ENCODE data around the gene ERVK3-1. TPM values are rescaled to one million over a fixed set of nuclear protein-coding genes. Genes with fewer than 3 reads are reported as not detected.
"Not testable (repeated sequence)": the region's sequence is repeated elsewhere in the genome, so short reads cannot be mapped to it uniquely, and the experiment has no call there.

The ERVK3-1 gene
- total RNA-seq, 6 experiments from 2014 or later, result 24.0 to 31.2 (median 28.2) TPM

DNA sequence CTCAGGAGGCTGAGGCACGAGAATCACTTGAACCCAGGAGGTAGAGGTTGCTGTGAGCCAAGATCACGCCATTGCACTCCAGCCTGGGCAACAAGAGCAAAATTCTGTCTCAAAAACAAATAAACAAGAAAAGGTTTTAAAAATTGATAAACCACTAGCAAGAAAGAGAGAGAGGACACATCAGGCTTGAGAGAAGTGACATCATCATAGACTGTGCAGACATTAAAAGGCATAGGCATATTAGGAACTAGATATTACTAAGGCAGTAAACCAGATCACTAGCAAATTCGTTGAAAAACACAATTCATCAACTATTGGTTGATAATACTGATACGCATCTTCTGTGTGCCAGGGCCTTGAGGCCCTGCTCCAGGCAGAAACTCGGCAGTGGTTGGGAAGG is 40.4 kb downstream of the ERVK3-1 start:
- peaks cover 8% of the 10 kb centered on the region for H3K9me3 Mint-ChIP-seq
- peak overlapping the region; percentile 41 for H3K27ac Mint-ChIP-seq
- peaks cover 28% of the 10 kb centered on the region for H3K36me3 Mint-ChIP-seq (ENCODE audit: low read depth)
- peaks cover 27% of the 10 kb centered on the region for H3K4me1 Mint-ChIP-seq (ENCODE audit: low read depth)
- DNase-seq, result no peak
- H3K4me3 Mint-ChIP-seq, result peak overlapping the region; percentile 98
- TF ChIP-seq, protein P1, sequence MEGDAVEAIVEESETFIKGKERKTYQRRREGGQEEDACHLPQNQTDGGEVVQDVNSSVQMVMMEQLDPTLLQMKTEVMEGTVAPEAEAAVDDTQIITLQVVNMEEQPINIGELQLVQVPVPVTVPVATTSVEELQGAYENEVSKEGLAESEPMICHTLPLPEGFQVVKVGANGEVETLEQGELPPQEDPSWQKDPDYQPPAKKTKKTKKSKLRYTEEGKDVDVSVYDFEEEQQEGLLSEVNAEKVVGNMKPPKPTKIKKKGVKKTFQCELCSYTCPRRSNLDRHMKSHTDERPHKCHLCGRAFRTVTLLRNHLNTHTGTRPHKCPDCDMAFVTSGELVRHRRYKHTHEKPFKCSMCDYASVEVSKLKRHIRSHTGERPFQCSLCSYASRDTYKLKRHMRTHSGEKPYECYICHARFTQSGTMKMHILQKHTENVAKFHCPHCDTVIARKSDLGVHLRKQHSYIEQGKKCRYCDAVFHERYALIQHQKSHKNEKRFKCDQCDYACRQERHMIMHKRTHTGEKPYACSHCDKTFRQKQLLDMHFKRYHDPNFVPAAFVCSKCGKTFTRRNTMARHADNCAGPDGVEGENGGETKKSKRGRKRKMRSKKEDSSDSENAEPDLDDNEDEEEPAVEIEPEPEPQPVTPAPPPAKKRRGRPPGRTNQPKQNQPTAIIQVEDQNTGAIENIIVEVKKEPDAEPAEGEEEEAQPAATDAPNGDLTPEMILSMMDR (IDR thresholded peaks at IDR 0.05), result no peak
- peaks cover 12% of the 10 kb centered on the region for H3K27me3 Mint-ChIP-seq (ENCODE audit: insufficient read depth)

DNA sequence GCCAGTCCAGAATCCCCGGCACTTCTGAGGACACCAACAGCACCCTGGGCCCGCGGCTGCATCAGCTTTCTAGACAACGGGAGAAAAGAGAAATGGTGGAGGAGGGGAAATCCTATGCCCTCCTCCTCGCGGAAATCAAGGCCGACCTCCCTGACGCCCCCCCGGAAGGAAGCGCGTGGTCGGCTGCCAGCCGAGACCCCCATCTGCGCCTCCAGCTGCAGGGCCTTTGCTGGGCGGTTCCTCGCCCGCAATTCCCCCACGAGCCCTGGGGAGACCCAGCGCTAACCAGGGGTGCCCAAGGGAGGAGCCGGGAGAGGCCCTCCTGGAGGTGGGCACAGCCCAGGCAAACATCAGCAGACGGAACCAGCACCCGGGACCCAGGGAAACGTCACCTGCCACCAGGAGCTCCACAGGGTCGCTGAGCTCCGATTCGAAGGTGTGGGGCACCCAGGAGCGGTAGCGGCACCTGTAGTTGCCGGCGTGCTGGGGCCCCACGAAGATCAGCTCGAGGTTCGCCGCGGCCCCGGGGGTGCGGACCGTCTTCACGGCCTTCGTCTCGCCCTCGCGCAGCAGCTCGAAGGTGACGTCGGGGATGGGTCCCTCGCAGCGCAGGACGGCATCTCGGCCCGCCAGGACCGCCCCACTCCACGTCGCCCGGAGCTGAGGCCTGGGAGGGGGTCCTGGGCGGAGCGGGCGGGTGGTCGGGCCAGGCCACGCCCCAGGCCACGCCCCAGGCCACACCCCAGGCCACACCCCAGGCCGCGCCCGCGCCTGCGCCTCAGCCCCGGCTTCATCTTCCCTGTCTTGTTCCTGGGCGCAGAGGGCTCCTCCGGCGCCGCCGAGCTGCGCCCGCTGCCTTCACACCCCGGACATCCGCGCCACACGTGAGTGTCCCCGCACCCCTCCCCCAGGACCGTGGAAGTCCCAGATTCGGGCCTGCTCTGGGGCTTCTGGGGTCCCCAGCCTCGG is 42.1 kb downstream of the ERVK3-1 start:
- Mint-ChIP-seq H3K36me3 (ENCODE audit: low read depth) (peaks cover 17% of the 10 kb centered on the region), H3K27me3 (ENCODE audit: insufficient read depth) (peaks cover 9% of the 10 kb centered on the region), H3K4me1 (ENCODE audit: low read depth) (peaks cover 24% of the 10 kb centered on the region), H3K9me3 (peaks cover 4% of the 10 kb centered on the region; the same call in 1 of the 2 replicates), H3K27ac (peak overlapping the region; percentile 71), H3K4me3 (peak overlapping the region; percentile 98)
- DNase-seq, result peak; percentile 32
- TF ChIP-seq, protein P1 (IDR thresholded peaks at IDR 0.05), result no peak

DNA sequence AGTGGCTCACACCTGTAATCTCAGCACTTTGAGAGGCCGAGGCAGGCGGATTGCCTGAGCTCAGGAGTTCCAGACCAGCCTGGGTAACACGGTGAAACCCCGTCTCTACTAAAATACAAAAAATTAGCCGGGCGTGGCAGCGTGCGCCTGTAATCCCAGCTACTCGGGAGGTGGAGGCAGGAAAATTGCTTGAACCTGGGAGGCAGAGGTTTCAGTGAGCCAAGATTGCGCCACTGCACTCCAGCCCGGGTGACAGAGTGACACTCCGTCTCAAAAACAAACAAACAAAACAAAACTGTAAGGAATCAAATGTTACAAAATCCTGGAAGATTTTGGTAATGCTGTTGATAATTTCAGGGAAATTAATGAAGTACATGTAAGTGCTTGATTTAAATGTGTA is 42.9 kb downstream of the ERVK3-1 start:
- peak overlapping the region; percentile 98 for H3K4me3 Mint-ChIP-seq
- H3K27ac Mint-ChIP-seq, result peak overlapping the region; percentile 71
- not testable (repeated sequence) for H3K9me3 Mint-ChIP-seq; H3K27me3 Mint-ChIP-seq (ENCODE audit: insufficient read depth); DNase-seq
- H3K36me3 Mint-ChIP-seq (ENCODE audit: low read depth), result peaks cover 16% of the 10 kb centered on the region; the same call in 1 of the 2 replicates
- H3K4me1 Mint-ChIP-seq (ENCODE audit: low read depth), result peaks cover 21% of the 10 kb centered on the region

DNA sequence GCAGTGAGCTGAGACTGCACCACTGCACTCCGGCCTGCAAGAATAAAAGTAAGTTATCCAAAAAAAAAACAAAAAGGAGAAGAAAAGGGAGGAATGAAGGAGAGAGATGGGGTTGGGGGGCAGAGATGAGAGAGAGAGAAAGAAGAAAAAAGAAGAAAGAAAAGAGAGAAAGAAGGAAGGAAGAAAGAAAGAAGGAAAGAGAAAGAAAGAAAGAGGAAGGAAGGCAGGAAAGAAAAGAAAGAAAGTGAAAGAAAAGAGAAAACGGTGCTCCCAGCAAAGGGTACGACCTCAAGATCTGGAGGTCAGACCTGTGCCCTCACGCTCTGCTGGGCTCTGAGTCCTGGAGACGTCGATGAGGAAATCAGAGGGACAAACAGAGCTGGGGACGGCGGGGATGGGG is 44.4 kb downstream of the ERVK3-1 start:
- peaks cover 4% of the 10 kb centered on the region; the same call in 1 of the 2 replicates for H3K9me3 Mint-ChIP-seq
- no peak overlapping the region for H3K4me3 Mint-ChIP-seq

DNA sequence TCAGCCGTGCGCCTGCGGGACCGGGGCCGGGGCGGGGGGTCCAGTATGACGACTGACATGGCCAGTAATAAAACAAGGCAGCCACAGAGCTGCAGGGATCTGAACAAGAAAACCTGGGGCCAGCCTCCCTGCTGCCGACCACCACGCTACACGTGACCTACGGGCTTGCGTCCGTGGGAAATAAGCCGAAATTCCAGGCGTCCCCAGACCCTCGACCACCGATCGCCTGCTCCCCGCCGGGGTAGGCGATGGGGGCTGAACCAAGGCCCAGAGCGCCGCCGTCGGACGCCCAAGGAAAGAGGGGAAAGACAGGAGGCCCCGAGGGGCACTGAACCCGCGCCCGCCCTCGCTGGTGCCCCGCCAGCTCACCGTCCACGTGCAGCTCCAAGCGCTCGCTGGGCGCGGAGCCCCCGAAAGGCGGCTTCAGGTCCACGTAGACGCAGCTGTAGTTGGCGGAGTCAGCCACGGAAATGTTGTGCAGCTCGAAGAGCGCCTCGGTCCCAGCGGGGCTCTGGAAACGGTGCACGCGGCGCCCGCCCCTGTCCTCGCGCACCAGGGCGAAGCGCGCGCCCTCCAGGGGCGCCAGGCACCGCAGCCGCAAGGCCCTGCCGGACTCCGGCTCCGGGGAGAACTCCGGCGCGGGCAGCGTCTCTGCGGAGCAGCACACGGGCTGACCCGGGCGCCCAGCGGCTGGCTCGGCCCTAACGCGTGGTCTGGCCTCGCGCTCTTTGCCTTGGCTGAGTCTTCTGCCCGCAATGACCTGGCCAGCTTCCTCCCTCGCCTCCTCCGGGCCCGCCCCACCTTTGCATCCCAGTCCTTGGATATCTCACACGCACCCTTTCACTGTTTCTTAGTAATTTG is 45.1 kb downstream of the ERVK3-1 start:
- Mint-ChIP-seq H3K4me1 (ENCODE audit: low read depth) (peaks cover 21% of the 10 kb centered on the region), H3K4me3 (no peak overlapping the region), H3K36me3 (ENCODE audit: low read depth) (peaks cover 16% of the 10 kb centered on the region; the same call in 1 of the 2 replicates), H3K27me3 (ENCODE audit: insufficient read depth) (peaks cover 9% of the 10 kb centered on the region), H3K9me3 (peaks cover 4% of the 10 kb centered on the region; the same call in 1 of the 2 replicates), H3K27ac (no peak overlapping the region)
- DNase-seq, result no peak
- TF ChIP-seq, protein P1 (IDR thresholded peaks at IDR 0.05), result no peak

More for the DNA sequence above, 44.4 kb downstream of the ERVK3-1 start:
- Mint-ChIP-seq H3K27me3 (ENCODE audit: insufficient read depth) (peaks cover 9% of the 10 kb centered on the region), H3K27ac (no peak overlapping the region), H3K4me1 (ENCODE audit: low read depth) (peaks cover 21% of the 10 kb centered on the region), H3K36me3 (ENCODE audit: low read depth) (peaks cover 16% of the 10 kb centered on the region; the same call in 1 of the 2 replicates)
- DNase-seq, result no peak
- TF ChIP-seq, protein P1 (IDR thresholded peaks at IDR 0.05), result no peak

All from HFFc6 (cell line).